ENCODE data around the gene CLPTM1L.

DNA sequence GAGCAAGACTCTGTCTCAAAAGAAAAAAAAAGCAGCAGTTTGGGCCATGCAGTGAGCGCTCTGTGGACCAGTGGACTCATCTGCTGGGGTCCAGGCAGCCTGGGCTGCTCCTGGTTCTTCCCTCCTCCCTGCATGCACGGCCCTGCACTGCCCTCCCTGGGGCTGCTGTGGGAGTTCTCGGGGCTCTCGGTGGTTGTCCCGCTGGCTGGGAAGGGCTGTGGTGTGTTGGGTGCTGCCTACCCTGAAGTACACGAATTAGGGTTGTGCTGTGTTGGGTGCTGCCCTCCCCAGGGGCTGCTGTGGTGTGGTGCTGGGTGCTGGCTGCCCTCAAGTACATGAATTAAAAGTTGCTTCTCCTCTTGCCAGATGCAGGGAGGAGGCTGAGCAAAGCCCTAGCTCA is 18.3 kb upstream of the CLPTM1L start:
- no peak for TF ChIP-seq POLR2A (conservative IDR thresholded peaks at IDR 0.05)
- TF ChIP-seq SP1 (CRISPR knock-in tag; IDR thresholded peaks at IDR 0.05): no peak
- TF ChIP-seq, protein P1, sequence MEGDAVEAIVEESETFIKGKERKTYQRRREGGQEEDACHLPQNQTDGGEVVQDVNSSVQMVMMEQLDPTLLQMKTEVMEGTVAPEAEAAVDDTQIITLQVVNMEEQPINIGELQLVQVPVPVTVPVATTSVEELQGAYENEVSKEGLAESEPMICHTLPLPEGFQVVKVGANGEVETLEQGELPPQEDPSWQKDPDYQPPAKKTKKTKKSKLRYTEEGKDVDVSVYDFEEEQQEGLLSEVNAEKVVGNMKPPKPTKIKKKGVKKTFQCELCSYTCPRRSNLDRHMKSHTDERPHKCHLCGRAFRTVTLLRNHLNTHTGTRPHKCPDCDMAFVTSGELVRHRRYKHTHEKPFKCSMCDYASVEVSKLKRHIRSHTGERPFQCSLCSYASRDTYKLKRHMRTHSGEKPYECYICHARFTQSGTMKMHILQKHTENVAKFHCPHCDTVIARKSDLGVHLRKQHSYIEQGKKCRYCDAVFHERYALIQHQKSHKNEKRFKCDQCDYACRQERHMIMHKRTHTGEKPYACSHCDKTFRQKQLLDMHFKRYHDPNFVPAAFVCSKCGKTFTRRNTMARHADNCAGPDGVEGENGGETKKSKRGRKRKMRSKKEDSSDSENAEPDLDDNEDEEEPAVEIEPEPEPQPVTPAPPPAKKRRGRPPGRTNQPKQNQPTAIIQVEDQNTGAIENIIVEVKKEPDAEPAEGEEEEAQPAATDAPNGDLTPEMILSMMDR (IDR thresholded peaks at IDR 0.05 in 2 of 3, conservative IDR thresholded peaks at IDR 0.05 in 1 of 3; ENCODE audit: insufficient read depth in 2 of 3, low read depth in 1 of 3, low read length in 3 of 3): no peak
- TF ChIP-seq KDM2B (CRISPR knock-in tag; IDR thresholded peaks at IDR 0.05): no peak
- TF ChIP-seq EZH2 (IDR thresholded peaks at IDR 0.05; ENCODE audit: borderline replicate concordance, low read depth, low read length): no peak
- no peak for TF ChIP-seq ZNF146 (CRISPR knock-in tag; IDR thresholded peaks at IDR 0.05; ENCODE audit: unreplicated experiment)
- TF ChIP-seq, protein P2, sequence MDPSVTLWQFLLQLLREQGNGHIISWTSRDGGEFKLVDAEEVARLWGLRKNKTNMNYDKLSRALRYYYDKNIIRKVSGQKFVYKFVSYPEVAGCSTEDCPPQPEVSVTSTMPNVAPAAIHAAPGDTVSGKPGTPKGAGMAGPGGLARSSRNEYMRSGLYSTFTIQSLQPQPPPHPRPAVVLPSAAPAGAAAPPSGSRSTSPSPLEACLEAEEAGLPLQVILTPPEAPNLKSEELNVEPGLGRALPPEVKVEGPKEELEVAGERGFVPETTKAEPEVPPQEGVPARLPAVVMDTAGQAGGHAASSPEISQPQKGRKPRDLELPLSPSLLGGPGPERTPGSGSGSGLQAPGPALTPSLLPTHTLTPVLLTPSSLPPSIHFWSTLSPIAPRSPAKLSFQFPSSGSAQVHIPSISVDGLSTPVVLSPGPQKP (CRISPR knock-in tag; IDR thresholded peaks at IDR 0.05): no peak
- no peak for TF ChIP-seq SRF (CRISPR knock-in tag; IDR thresholded peaks at IDR 0.05)

Data from K562 (cell line).